Right cardiac atrium (tissue), 5 donors: Measurements from ENCODE around the gene TGFB2. TPM values are rescaled to one million over a fixed set of nuclear protein-coding genes. Genes with fewer than 3 reads are reported as not detected.

Source experiments
- ATAC-seq, 2 donors: fragments of 200-7000 bp; cut with Tn5 transposase; one replicate each; pipeline versions ENCODE4 v1.8.0 to v1.9.1; 2020; ENCODE audit warnings: moderate library complexity in 2 of 2, mild to moderate bottlenecking in 1 of 2
- DNase-seq, 3 donors: peaks; one replicate each; pipeline ENCODE4 v3.0.0-alpha.2; 2020
- H3K27ac ChIP-seq: one replicate; pipeline ENCODE4 v1.5.1; 2013; ENCODE audit warnings: mild to moderate bottlenecking, low read length, control low read depth, moderate library complexity
- H3K27me3 ChIP-seq: one replicate; pipeline ENCODE4 v1.6.1; 2013; ENCODE audit not compliant: control insufficient read depth, insufficient read depth
- H3K4me1 ChIP-seq: one replicate; pipeline ENCODE4 v1.6.1; 2013; ENCODE audit warnings: low read length; ENCODE audit not compliant: control insufficient read depth, insufficient read depth
- H3K4me3 ChIP-seq: one replicate; pipeline ENCODE4 v1.5.1; 2013; ENCODE audit warnings: low read length, control low read depth
- H3K9me3 ChIP-seq: one replicate; pipeline ENCODE4 v1.6.1; 2013; ENCODE audit warnings: low read length; ENCODE audit not compliant: control insufficient read depth
- WGBS: extraction: QIAGEN DNeasy Blood & Tissue Kit; methylation state at CpG from one replicate; pipeline ENCODE4 v1.1.7; 2013; 5-methylcytosine and 5-hydroxymethylcytosine counted together
- intact Hi-C, 4 donors: fragments of 100-400 bp; cut with DNase I; formaldehyde crosslinking; loops; one replicate each; pipeline versions ENCODE4 v1.11.0 to v1.14.0; 2022 to 2023
- long read RNA-seq, 4 donors: library from polyadenylated mRNA; unstranded; transcript quantifications; one replicate each; pipeline ENCODE4 v2.0.0, GENCODE V29; 2020 to 2021
- polyA plus RNA-seq: library from polyadenylated mRNA; stranded (reverse); fragments of 200-250 nt; gene quantifications from one replicate; pipeline ENCODE4 v1.2.3, GENCODE V29; 2013
- total RNA-seq, 4 donors: library from RNA; stranded (reverse); fragmentation: NEBNext Ultra II Directional; extraction: Animal tissue kit (Norgen Biotek cat#: 25700); gene quantifications; one replicate each; pipeline ENCODE4 v1.2.1, GENCODE V29; 2021
- donor health status: healthy with polysubstance abuse.
- donor health status: DM: no; HTN: yes; CAD: no.
- donor health status: DM: no; HTN: no; CAD: no.
- donor health status: DM: no; HTN: yes; CAD: no; lungs with severe emphysema.
- donor health status: DM: yes; HTN: yes; CAD: no.

Gene TGFB2
- 1 to 10 TPM; 1.8 to 4.6 (median 4.0) TPM for total RNA-seq
- polyA plus RNA-seq: 0.88 TPM
- long read RNA-seq, donor 1, full-length matches to known transcripts: 4 of 5 reads
- long read RNA-seq, donor 1, partial matches to known transcripts: 1 of 5 reads
- long read RNA-seq, donor 1, other reads (novel, unspliced or antisense): 0 of 5 reads
- long read RNA-seq, donor 2, full-length matches to known transcripts: 1 of 1 reads
- long read RNA-seq, donor 2, partial matches to known transcripts: 0 of 1 reads
- long read RNA-seq, donor 2, other reads (novel, unspliced or antisense): 0 of 1 reads
- long read RNA-seq, donor 3, full-length matches to known transcripts: 7 of 8 reads
- long read RNA-seq, donor 3, partial matches to known transcripts: 0 of 8 reads
- long read RNA-seq, donor 3, other reads (novel, unspliced or antisense): 1 of 8 reads
- long read RNA-seq, donor 4: 0 reads

- WGBS: 3% methylated on average over 22 of the region's 22 CpGs
- intact Hi-C loops: loop anchor here in 3 of 4 donors (5.0 to 10.0 kb wide), 2 partner anchors 720 to 722 kb away; no protein-coding TSS in a partner anchor
These were observed at the start of gene TGFB2 for GRCh38 chr1:218344814-218345672. Gene TGFB2, plus strand, starts transcription at chr1:218345336. Its CDS starts 1,366 bp downstream, at chr1:218346702.

GRCh38 chr1:218296162-218296561, 49.0 kb upstream of the TGFB2 start:
- intact Hi-C loops: no loop called here
- ATAC-seq (no peak), DNase-seq (no peak)
- no peaks in the 10 kb centered on the region for H3K9me3 ChIP-seq
- H3K4me3 ChIP-seq: no peak overlapping the region
- H3K4me1 ChIP-seq: no peaks in the 10 kb centered on the region
- H3K27me3 ChIP-seq: no peaks in the 10 kb centered on the region
- H3K27ac ChIP-seq: no peak overlapping the region
- 90% methylated on average over 2 of the region's 2 CpGs for WGBS

More at GRCh38 chr1:218344814-218345672, at the start of gene TGFB2:
- Histone ChIP-seq H3K4me3 (peak within 1 kb of the TSS; percentile 74), H3K9me3 (no peaks in the 10 kb centered on the region), H3K4me1 (no peaks in the 10 kb centered on the region), H3K27me3 (no peaks in the 10 kb centered on the region), H3K27ac (peak within 1 kb of the TSS; percentile 28)
- ATAC-seq (peak; percentile 71 to 77), DNase-seq (peak in 2 of 3 donors; percentile 34 to 62)

- no peak overlapping the region for H3K4me3 ChIP-seq
- H3K4me1 ChIP-seq: no peaks in the 10 kb centered on the region
- 79% methylated on average over 2 of the region's 2 CpGs for WGBS
- no peaks in the 10 kb centered on the region for H3K27me3 ChIP-seq
- DNase-seq (no peak), ATAC-seq (no peak)
- intact Hi-C loops: no loop called here
- H3K27ac ChIP-seq: no peak overlapping the region
- no peaks in the 10 kb centered on the region for H3K9me3 ChIP-seq
These were observed 47.7 kb upstream of the TGFB2 start for GRCh38 chr1:218297461-218297860.

DNA sequence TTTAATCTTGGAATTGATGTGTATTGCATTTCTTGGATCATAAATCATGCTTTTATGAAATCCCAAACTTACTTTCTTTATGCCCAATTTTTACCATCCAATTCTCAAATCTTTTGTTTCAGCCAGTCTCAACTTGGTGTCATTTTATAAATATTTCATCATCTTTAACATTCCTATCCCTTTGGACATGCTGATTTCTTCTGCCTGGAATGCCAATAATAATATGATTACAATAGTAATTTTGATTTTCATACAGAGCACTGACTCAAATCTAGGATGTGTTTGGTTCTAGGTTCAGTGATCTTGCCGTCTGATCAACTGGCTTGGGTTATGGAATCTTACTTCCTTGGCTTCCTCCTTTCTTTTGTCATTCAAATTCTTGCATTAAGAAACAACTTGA, 47.3 kb upstream of the TGFB2 start:
- 70% methylated on average over 1 of the region's 1 CpG for WGBS
- H3K27ac ChIP-seq: no peak overlapping the region
- intact Hi-C loops: no loop called here

GRCh38 chr1:218298398-218298797, 46.7 kb upstream of the TGFB2 start:
- intact Hi-C loops: no loop called here
- ATAC-seq (no peak), DNase-seq (no peak)
- Histone ChIP-seq H3K27me3 (no peaks in the 10 kb centered on the region), H3K27ac (no peak overlapping the region), H3K9me3 (no peaks in the 10 kb centered on the region), H3K4me3 (no peak overlapping the region), H3K4me1 (no peaks in the 10 kb centered on the region)
- WGBS: 76% methylated on average over 4 of the region's 4 CpGs

More for the DNA sequence above, 47.3 kb upstream of the TGFB2 start:
- Histone ChIP-seq H3K27me3 (no peaks in the 10 kb centered on the region), H3K9me3 (no peaks in the 10 kb centered on the region), H3K4me1 (no peaks in the 10 kb centered on the region), H3K4me3 (no peak overlapping the region)
- no peak for ATAC-seq
- no peak for DNase-seq

GRCh38 chr1:218299416-218299815, 45.7 kb upstream of the TGFB2 start:
- DNase-seq (no peak), ATAC-seq (peak in 1 of 2 donors; percentile 33)
- WGBS: 61% methylated on average over 2 of the region's 2 CpGs
- H3K27me3 ChIP-seq: no peaks in the 10 kb centered on the region
- no peaks in the 10 kb centered on the region for H3K9me3 ChIP-seq
- no peak overlapping the region for H3K4me3 ChIP-seq
- H3K27ac ChIP-seq: no peak overlapping the region
- intact Hi-C loops: no loop called here
- H3K4me1 ChIP-seq: no peaks in the 10 kb centered on the region

DNA sequence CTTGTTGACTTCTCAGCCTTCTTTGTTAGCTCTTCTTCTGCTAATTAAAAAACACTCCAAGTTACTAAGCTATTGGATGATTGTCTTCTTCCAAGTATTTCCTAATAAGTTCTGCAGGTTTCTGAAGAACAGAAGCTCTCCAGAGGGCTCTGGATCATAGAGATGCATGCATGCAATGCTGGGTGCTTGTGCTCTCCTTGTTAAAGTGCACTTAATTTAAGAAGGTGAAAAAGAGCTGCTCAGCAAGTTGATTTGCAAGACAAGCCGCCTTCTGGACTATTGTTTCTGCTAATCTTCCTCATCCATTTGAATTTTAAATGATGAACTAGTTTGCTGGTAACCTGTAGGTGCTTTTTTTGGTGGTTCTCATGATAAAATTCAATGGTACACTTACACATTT, 43.9 kb upstream of the TGFB2 start:
- H3K9me3 ChIP-seq: no peaks in the 10 kb centered on the region
- no peaks in the 10 kb centered on the region for H3K4me1 ChIP-seq
- ATAC-seq: no peak
- H3K27ac ChIP-seq: no peak overlapping the region
- H3K27me3 ChIP-seq: no peaks in the 10 kb centered on the region
- WGBS: 97% methylated on average over 1 of the region's 1 CpG
- no peak for DNase-seq
- no peak overlapping the region for H3K4me3 ChIP-seq
- intact Hi-C loops: no loop called here

DNA sequence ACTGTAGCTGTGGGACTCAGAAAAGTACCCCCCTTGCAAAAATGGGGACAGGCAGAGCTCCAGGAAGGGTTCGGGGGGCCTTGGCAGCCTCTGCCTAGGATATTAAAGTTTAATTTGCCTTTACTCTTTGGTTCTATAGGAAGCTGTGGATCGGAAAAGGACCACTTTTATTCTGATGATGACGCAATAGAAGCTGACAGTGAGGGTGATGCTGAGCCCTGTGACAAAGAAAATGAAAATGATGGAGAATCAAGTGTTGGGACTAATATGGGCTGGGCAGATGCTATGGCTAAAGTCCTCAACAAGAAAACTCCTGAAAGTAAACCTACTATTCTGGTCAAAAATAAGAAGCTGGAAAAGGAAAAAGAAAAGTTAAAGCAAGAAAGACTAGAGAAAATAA, 43.0 kb upstream of the TGFB2 start:
- H3K27me3 ChIP-seq: no peaks in the 10 kb centered on the region
- ATAC-seq (no peak), DNase-seq (no peak)
- no peak overlapping the region for H3K4me3 ChIP-seq
- no peaks in the 10 kb centered on the region for H3K4me1 ChIP-seq
- H3K9me3 ChIP-seq: no peaks in the 10 kb centered on the region
- no peak overlapping the region for H3K27ac ChIP-seq
- 93% methylated on average over 3 of the region's 3 CpGs for WGBS
- intact Hi-C loops: no loop called here

DNA sequence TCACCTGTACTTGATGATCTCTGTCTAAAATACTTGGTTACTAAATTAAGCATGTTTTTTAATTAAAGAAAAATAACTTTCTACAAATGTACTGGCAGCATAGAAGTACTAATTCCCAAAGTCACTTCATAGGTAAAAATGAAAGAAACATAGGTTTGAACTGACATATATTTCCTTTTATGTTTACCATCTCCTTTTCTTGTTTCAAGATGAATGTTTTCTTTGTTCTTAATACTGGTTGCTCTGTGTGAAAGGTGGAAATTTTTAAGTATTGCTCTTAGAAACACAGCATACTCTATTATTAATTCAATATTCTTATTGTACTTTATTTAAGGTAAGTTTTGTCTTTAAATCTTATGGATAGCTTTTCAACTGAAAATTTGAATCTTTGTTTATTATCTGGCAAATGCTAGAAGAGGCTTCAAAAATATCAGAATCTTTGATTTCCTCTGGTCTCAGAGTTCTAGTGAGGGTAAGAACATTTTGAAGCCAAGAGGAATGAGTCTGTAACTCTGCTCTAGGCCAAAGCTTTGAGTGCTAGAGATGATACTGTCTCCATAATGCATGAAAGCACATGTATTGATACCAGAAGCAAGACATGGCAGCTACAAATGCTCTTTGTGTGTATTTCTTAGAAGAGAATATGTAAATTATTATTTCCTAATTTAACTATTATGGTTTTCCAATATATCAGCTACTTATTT, 41.8 kb upstream of the TGFB2 start:
- Histone ChIP-seq H3K27me3 (no peaks in the 10 kb centered on the region), H3K4me3 (no peak overlapping the region), H3K9me3 (no peaks in the 10 kb centered on the region), H3K27ac (no peak overlapping the region), H3K4me1 (no peaks in the 10 kb centered on the region)
- ATAC-seq: no peak
- no peak for DNase-seq
- intact Hi-C loops: no loop called here

DNA sequence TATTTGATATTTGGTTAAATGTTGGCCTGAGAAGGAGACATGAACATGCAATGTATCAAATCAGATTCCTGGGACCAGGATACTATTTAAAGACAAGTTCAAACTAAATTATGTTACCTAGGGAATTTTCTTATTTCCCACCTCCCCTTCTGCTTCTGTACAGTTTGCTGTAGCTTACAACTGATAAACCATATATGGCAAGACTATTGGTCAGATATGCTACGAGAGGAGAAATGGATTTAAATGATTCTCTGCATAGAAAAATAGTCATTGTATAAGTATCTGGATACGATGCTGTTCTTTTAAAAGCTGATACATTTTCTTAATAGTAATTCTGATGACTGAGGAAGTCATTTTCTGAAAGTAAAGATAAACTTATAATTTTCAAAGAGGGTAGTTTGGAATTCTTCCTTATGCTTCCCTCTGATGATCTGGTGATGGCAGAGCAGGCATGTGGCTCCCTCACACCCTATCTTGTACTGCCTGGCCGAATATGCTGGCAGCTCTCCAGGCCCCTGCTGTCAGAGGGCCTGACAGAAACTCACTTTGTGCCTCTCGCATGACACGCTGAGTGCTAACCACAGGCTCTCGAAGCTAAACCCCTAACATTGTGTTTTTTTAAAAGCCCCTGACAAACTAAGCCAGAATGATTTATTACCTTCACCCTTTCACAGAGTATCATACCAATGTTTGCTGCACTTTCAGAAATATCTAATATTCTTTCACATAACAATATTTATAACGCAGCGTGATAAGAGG, 40.7 kb upstream of the TGFB2 start:
- Histone ChIP-seq H3K27me3 (no peaks in the 10 kb centered on the region), H3K4me3 (no peak overlapping the region), H3K9me3 (no peaks in the 10 kb centered on the region), H3K4me1 (no peaks in the 10 kb centered on the region), H3K27ac (no peak overlapping the region)
- WGBS: 53% methylated on average over 8 of the region's 8 CpGs
- DNase-seq: peak; percentile 53 to 86 (median 86)
- intact Hi-C loops: no loop called here
- ATAC-seq: peak; percentile 91 to 96
